ENCODE results near the gene SLC6A20.
"Not testable (repeated sequence)": the region's sequence is repeated elsewhere in the genome, so short reads cannot be mapped to it uniquely, and the experiment has no call there.

Gene SLC6A20

GRCh38 chr3:45756055-45756454 is 40.3 kb downstream of the SLC6A20 start:
- Histone ChIP-seq H3K36me3 (no peaks in the 10 kb centered on the region), H3K27me3 (peaks cover 0 to 7% of the 10 kb centered on the region in 2 donors), H3K27ac (no peak overlapping the region), H3K4me1 (peaks cover 0 to under 1% (median 0%) of the 10 kb centered on the region in 4 donors), H3K4me3 (no peak overlapping the region), H3K9me3 (no peaks in the 10 kb centered on the region)
- no peak for TF ChIP-seq CTCF (IDR thresholded peaks at IDR 0.05)
- intact Hi-C loops (cut with DNase I; ENCODE audit: low total_unique reads) = no loop called here
- DNase-seq = no peak

- no peak for TF ChIP-seq CTCF (IDR thresholded peaks at IDR 0.05)
Measured at GRCh38 chr3:45754461-45754860, 41.9 kb downstream of the SLC6A20 start.

GRCh38 chr3:45753095-45753494 is 43.2 kb downstream of the SLC6A20 start:
- TF ChIP-seq CTCF (IDR thresholded peaks at IDR 0.05) = no peak
- intact Hi-C loops (cut with DNase I; ENCODE audit: low total_unique reads) = no loop called here
- Histone ChIP-seq H3K9me3 (no peaks in the 10 kb centered on the region), H3K4me3 (no peak overlapping the region), H3K27ac (no peak overlapping the region), H3K36me3 (peaks cover under 1 to 2% (median 2%) of the 10 kb centered on the region in 3 donors), H3K27me3 (no peaks in the 10 kb centered on the region), H3K4me1 (no peaks in the 10 kb centered on the region)
- no peak for DNase-seq

More at GRCh38 chr3:45754461-45754860, 41.9 kb downstream of the SLC6A20 start:
- intact Hi-C loops (cut with DNase I; ENCODE audit: low total_unique reads) = no loop called here
- Histone ChIP-seq H3K27ac (no peak overlapping the region), H3K4me1 (no peaks in the 10 kb centered on the region), H3K4me3 (no peak overlapping the region), H3K27me3 (no peaks in the 10 kb centered on the region), H3K36me3 (no peaks in the 10 kb centered on the region), H3K9me3 (no peaks in the 10 kb centered on the region)
- DNase-seq = no peak

GRCh38 chr3:45751537-45752242 is 44.6 kb downstream of the SLC6A20 start:
- Histone ChIP-seq H3K9me3 (no peaks in the 10 kb centered on the region), H3K27ac (no peak overlapping the region), H3K27me3 (no peaks in the 10 kb centered on the region), H3K4me1 (no peaks in the 10 kb centered on the region), H3K4me3 (no peak overlapping the region), H3K36me3 (peaks cover 5 to 16% (median 11%) of the 10 kb centered on the region in 3 donors)
- no peak for TF ChIP-seq CTCF (IDR thresholded peaks at IDR 0.05)
- no peak for DNase-seq
- intact Hi-C loops (cut with DNase I; ENCODE audit: low total_unique reads) = no loop called here

GRCh38 chr3:45749880-45750279 is 46.5 kb downstream of the SLC6A20 start:
- H3K36me3 ChIP-seq = peaks cover 22 to 34% (median 24%) of the 10 kb centered on the region in 3 donors
- H3K4me1 ChIP-seq = no peaks in the 10 kb centered on the region
- no peaks in the 10 kb centered on the region for H3K9me3 ChIP-seq
- intact Hi-C loops (cut with DNase I; ENCODE audit: low total_unique reads) = no loop called here
- no peak for DNase-seq
- H3K27me3 ChIP-seq = no peaks in the 10 kb centered on the region
- TF ChIP-seq CTCF (IDR thresholded peaks at IDR 0.05) = no peak
- H3K27ac ChIP-seq = no peak overlapping the region
- H3K4me3 ChIP-seq = no peak overlapping the region

GRCh38 chr3:45749036-45749600 is 47.2 kb downstream of the SLC6A20 start:
- H3K27ac ChIP-seq; H3K9me3 ChIP-seq; H3K27me3 ChIP-seq; H3K4me3 ChIP-seq; intact Hi-C loops (cut with DNase I; ENCODE audit: low total_unique reads); DNase-seq; H3K4me1 ChIP-seq: not testable (repeated sequence)
- peaks cover 27 to 41% (median 30%) of the 10 kb centered on the region in 3 donors for H3K36me3 ChIP-seq
